G401 (cell line): ENCODE data around the gene BRAT1. TPM values are rescaled to one million over a fixed set of nuclear protein-coding genes. Genes with fewer than 3 reads are reported as not detected.
"Not testable (repeated sequence)": the region's sequence is repeated elsewhere in the genome, so short reads cannot be mapped to it uniquely, and the experiment has no call there.

Experiments
- DNase-seq: peaks from one replicate; pipeline ENCODE4 v3.0.0-alpha.2; 2015; ENCODE audit warnings: low spot score
- in situ Hi-C: cut with HindIII; loops from 2 replicates; pipeline ENCODE4 v1.10.0; 2016; ENCODE audit warnings: low sequenced_read_pairs, mixed read lengths
- total RNA-seq: library from RNA; depleted of rRNA; stranded (reverse); fragments of >200 nt; shearing (Covaris generic); gene quantifications from 2 replicates; pipeline ENCODE4 v1.2.3, GENCODE V29; 2014

The BRAT1 gene
- total RNA-seq, 1 experiment from 2014 or later: 87.3 TPM

GRCh38 chr7:2541291-2542010 is 13.9 kb downstream of the BRAT1 start:
- in situ Hi-C loops: no loop called here
- DNase-seq: no peak

- in situ Hi-C loops: no loop called here
These were observed 14.7 kb downstream of the BRAT1 start for GRCh38 chr7:2540641-2541051.

GRCh38 chr7:2540133-2540532 is 15.2 kb downstream of the BRAT1 start:
- in situ Hi-C loops: no loop called here
- no peak for DNase-seq

More at GRCh38 chr7:2540641-2541051, 14.7 kb downstream of the BRAT1 start:
- no peak for DNase-seq

GRCh38 chr7:2539031-2539911 is 16.1 kb downstream of the BRAT1 start:
- in situ Hi-C loops: no loop called here
- no peak for DNase-seq

GRCh38 chr7:2537981-2538851 is 17.1 kb downstream of the BRAT1 start:
- in situ Hi-C loops: no loop called here
- DNase-seq: no peak

GRCh38 chr7:2535872-2536627 is 19.3 kb downstream of the BRAT1 start:
- DNase-seq, in situ Hi-C loops: not testable (repeated sequence)

- DNase-seq, in situ Hi-C loops: not testable (repeated sequence)
These were observed 21.1 kb downstream of the BRAT1 start for GRCh38 chr7:2534214-2534613.

GRCh38 chr7:2533566-2533965 is 21.8 kb downstream of the BRAT1 start:
- DNase-seq, in situ Hi-C loops: not testable (repeated sequence)

GRCh38 chr7:2532816-2533215 is 22.5 kb downstream of the BRAT1 start:
- in situ Hi-C loops, DNase-seq: not testable (repeated sequence)

- in situ Hi-C loops, DNase-seq: not testable (repeated sequence)
These were observed 23.0 kb downstream of the BRAT1 start for GRCh38 chr7:2532199-2532772.

- in situ Hi-C loops, DNase-seq: not testable (repeated sequence)
These were observed 23.6 kb downstream of the BRAT1 start for GRCh38 chr7:2531796-2532110.

- DNase-seq, in situ Hi-C loops: not testable (repeated sequence)
These were observed 24.1 kb downstream of the BRAT1 start for GRCh38 chr7:2530994-2531795.

- in situ Hi-C loops: no loop called here
- DNase-seq: no peak
These were observed 25.0 kb downstream of the BRAT1 start for GRCh38 chr7:2530071-2530987.

GRCh38 chr7:2529161-2530070 is 25.9 kb downstream of the BRAT1 start:
- in situ Hi-C loops: no loop called here
- no peak for DNase-seq

- in situ Hi-C loops: no loop called here
- no peak for DNase-seq
These were observed 26.7 kb downstream of the BRAT1 start for GRCh38 chr7:2528481-2529095.
